OCI-LY7 (cell line): Measurements from ENCODE around the gene MIR17HG. TPM values are rescaled to one million over a fixed set of nuclear protein-coding genes. Genes with fewer than 3 reads are reported as not detected.

Experiments used
- BruUV-seq: library from RNA; stranded (reverse); fragments of 400-500 nt; replicated peaks from 2 replicates; lab custom pipeline; 2021; lab: Mats Ljungman, UMichigan
- CTCF ChIA-PET: fragments of 300-600 bp; sonication (Branson Sonifier 250); formaldehyde crosslinking; loops from one replicate; lab custom pipeline; 2022; ENCODE audit warnings: antibody characterized with exemption; ENCODE audit not compliant: unreplicated experiment; lab: Charles Lee
- POLR2A ChIA-PET: fragments of 300-600 bp; sonication (Branson Sonifier 250); formaldehyde crosslinking; loops from one replicate; lab custom pipeline; 2022; ENCODE audit warnings: antibody characterized with exemption; lab: Charles Lee
- DNase-seq: peaks from one replicate; pipeline ENCODE4 v3.0.0-alpha.2; 2015; ENCODE audit warnings: low spot score
- H2AFZ ChIP-seq: fragments of 200-600 bp; sonication (generic), shearing (Covaris generic); 2 replicates; pipeline ENCODE4 v1.6.1; 2014; ENCODE audit warnings: mild to moderate bottlenecking, antibody characterized with exemption, low read length, moderate library complexity
- H3K27ac ChIP-seq: fragments of 200-600 bp; sonication (generic); 2 replicates; pipeline ENCODE4 v1.5.1; 2014; ENCODE audit warnings: mixed run types, low read depth, mild to moderate bottlenecking, moderate library complexity, low read length, inconsistent platforms; ENCODE audit not compliant: poor library complexity, severe bottlenecking
- H3K36me3 ChIP-seq: fragments of 200-600 bp; sonication (generic); 2 replicates; pipeline ENCODE4 v1.6.1; 2014; ENCODE audit warnings: mild to moderate bottlenecking, antibody characterized with exemption, low read length, moderate library complexity, mixed read lengths; ENCODE audit not compliant: insufficient read depth
- H3K4me1 ChIP-seq: fragments of 200-600 bp; sonication (generic); 2 replicates; pipeline ENCODE4 v1.5.1; 2014; ENCODE audit warnings: mild to moderate bottlenecking, low read length; ENCODE audit not compliant: insufficient read depth, poor library complexity, severe bottlenecking
- H3K4me2 ChIP-seq: fragments of 200-600 bp; sonication (generic); 2 replicates; pipeline ENCODE4 v1.6.1; 2014; ENCODE audit warnings: mild to moderate bottlenecking, low read length
- H3K4me3 ChIP-seq: fragments of 200-600 bp; sonication (generic); 2 replicates; pipeline ENCODE4 v1.5.1; 2014; ENCODE audit warnings: mild to moderate bottlenecking, low read depth, low read length; ENCODE audit not compliant: poor library complexity, severe bottlenecking
- H3K79me2 ChIP-seq: fragments of 200-600 bp; sonication (generic); 2 replicates; pipeline ENCODE4 v1.6.1; 2016; ENCODE audit warnings: low read depth, mild to moderate bottlenecking, low read length, moderate library complexity, mixed read lengths; ENCODE audit not compliant: insufficient read depth
- H3K9me2 ChIP-seq: fragments of 200-600 bp; sonication (generic); 2 replicates; pipeline ENCODE4 v1.6.1; 2016; ENCODE audit warnings: mild to moderate bottlenecking, low read length, mixed read lengths; ENCODE audit not compliant: insufficient read depth
- H3K9me3 ChIP-seq: fragments of 200-600 bp; sonication (generic); 2 replicates; pipeline ENCODE4 v1.6.1; 2014; ENCODE audit warnings: mild to moderate bottlenecking, mixed run types, low read length, mixed read lengths
- H4K20me1 ChIP-seq: fragments of 200-600 bp; sonication (generic); 2 replicates; pipeline ENCODE4 v1.6.1; 2014; ENCODE audit warnings: mild to moderate bottlenecking, antibody characterized with exemption, low read length, moderate library complexity, mixed read lengths; ENCODE audit not compliant: insufficient read depth
- EZH2phosphoT487 ChIP-seq: fragments of 200-600 bp; sonication (generic); IDR thresholded peaks from 2 replicates; pipeline ENCODE4 v1.6.1; 2018; ENCODE audit warnings: low read depth, borderline replicate concordance, mild to moderate bottlenecking, mixed run types, antibody characterized with exemption, low read length, moderate library complexity, mixed read lengths
- intact Hi-C: fragments of 100-400 bp; cut with micrococcal nuclease; formaldehyde crosslinking; loops from one replicate; pipeline ENCODE4 v1.10.0; 2022; ENCODE audit not compliant: unreplicated experiment
- total RNA-seq, 2 experiments: library from RNA; depleted of rRNA in 1 of 2; stranded (reverse); fragments of >200 nt in 1 of 2; shearing (Covaris generic) in 1 of 2; gene quantifications; 2 replicates each; pipeline ENCODE4 v1.2.3, GENCODE V29; 2014 to 2022
- TF ChIP-seq, protein P1 (sequence below): fragments of 200-600 bp; sonication (generic); conservative IDR thresholded peaks from 2 replicates; pipeline ENCODE4 v1.5.1; 2014; ENCODE audit warnings: mild to moderate bottlenecking, antibody characterized with exemption, low read length, moderate library complexity, mixed read lengths

The MIR17HG gene
- total RNA-seq, 2 experiments from 2014 or later: 199 to 242 TPM

DNA sequence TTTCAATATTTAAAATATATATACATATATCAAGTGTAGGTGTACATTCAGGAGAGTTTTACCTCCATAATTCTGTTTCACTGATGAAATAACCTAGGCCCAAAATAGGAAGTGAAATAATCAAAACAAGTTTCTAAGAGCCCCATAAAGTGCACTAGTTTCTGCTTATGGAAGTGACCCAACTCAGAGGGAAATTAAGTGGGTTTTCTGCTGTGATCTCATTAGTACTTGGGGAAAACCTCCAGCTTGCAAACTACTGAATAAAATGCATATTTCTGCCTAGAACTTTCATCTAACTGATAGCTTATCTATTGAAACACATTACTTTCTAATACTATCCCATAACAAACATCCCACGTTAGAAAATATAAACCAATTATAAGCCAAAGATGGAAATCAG, 45.4 kb upstream of the MIR17HG start:
- TF ChIP-seq EZH2phosphoT487: no peak
- TF ChIP-seq, protein P1, sequence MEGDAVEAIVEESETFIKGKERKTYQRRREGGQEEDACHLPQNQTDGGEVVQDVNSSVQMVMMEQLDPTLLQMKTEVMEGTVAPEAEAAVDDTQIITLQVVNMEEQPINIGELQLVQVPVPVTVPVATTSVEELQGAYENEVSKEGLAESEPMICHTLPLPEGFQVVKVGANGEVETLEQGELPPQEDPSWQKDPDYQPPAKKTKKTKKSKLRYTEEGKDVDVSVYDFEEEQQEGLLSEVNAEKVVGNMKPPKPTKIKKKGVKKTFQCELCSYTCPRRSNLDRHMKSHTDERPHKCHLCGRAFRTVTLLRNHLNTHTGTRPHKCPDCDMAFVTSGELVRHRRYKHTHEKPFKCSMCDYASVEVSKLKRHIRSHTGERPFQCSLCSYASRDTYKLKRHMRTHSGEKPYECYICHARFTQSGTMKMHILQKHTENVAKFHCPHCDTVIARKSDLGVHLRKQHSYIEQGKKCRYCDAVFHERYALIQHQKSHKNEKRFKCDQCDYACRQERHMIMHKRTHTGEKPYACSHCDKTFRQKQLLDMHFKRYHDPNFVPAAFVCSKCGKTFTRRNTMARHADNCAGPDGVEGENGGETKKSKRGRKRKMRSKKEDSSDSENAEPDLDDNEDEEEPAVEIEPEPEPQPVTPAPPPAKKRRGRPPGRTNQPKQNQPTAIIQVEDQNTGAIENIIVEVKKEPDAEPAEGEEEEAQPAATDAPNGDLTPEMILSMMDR: no peak
- Histone ChIP-seq H3K4me1 (peaks cover 18% of the 10 kb centered on the region), H3K27ac (no peak overlapping the region), H3K79me2 (no peaks in the 10 kb centered on the region), H3K36me3 (no peaks in the 10 kb centered on the region), H4K20me1 (no peaks in the 10 kb centered on the region), H3K4me2 (peak overlapping the region; percentile 21), H3K9me2 (peaks cover 3% of the 10 kb centered on the region; the same call in 1 of the 2 replicates), H3K4me3 (no peak overlapping the region), H3K9me3 (0 out of 2 replicates have a peak, but pooled peaks cover 6% of the 10 kb centered on the region), H2AFZ (peak overlapping the region; percentile 6)
- intact Hi-C loops: loop anchor here (2.0 kb wide), 1 partner anchor 45 kb away; the partner anchor contains the start of gene MIR17HG
- ChIA-PET POLR2A (interaction anchor here (0.6 to 6.1 kb wide), 53 partner anchors 11 to 1093 kb away, joined by 3 to 96 read pairs (median 4); partner anchors contain the start of gene MIR17HG), CTCF (interaction anchor here (1.0 to 1.4 kb wide), 3 partner anchors 10 to 47 kb away, joined by 3 to 5 read pairs (median 3); no protein-coding TSS in a partner anchor)
- peak; percentile 69 for DNase-seq
- BruUV-seq: no TSS peak

DNA sequence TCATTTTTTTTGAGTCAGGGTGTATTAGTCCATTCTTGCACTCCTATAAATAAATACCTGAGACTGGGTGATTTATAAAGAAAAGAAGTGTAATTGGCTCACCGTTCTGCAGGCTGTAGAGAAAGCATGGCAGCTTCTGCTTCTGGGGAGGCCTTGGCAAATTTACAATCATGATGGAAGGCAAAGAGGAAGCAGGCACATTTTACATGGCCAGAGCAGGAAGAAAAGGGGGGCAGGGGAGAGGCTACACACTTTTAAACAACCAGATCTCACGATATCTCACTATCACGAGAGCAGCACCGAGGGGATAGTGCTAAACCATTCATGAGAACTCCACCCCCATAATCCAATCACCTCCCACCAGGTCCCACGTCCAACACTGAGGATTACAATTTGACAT, 44.5 kb upstream of the MIR17HG start:
- Histone ChIP-seq H2AFZ (peak overlapping the region; percentile 1; the same call in 1 of the 2 replicates), H3K4me1 (peaks cover 18% of the 10 kb centered on the region), H3K27ac (no peak overlapping the region), H4K20me1 (no peaks in the 10 kb centered on the region; the same call in 1 of the 2 replicates), H3K4me3 (no peak overlapping the region), H3K36me3 (no peaks in the 10 kb centered on the region), H3K79me2 (no peaks in the 10 kb centered on the region), H3K9me3 (0 out of 2 replicates have a peak, but pooled peaks cover 6% of the 10 kb centered on the region), H3K4me2 (peak overlapping the region; percentile 0; the same call in 1 of the 2 replicates), H3K9me2 (no peaks in the 10 kb centered on the region)
- intact Hi-C loops: loop anchor here (2.0 kb wide), 1 partner anchor 44 kb away; the partner anchor contains the start of gene MIR17HG
- no peak for TF ChIP-seq EZH2phosphoT487
- TF ChIP-seq, protein P1: no peak
- BruUV-seq: no TSS peak
- POLR2A ChIA-PET: interaction anchor here (0.6 to 6.1 kb wide), 30 partner anchors 7 to 270 kb away, joined by 3 to 96 read pairs (median 4); partner anchors contain the start of gene MIR17HG
- no peak for DNase-seq
- CTCF ChIA-PET: no interaction called here

DNA sequence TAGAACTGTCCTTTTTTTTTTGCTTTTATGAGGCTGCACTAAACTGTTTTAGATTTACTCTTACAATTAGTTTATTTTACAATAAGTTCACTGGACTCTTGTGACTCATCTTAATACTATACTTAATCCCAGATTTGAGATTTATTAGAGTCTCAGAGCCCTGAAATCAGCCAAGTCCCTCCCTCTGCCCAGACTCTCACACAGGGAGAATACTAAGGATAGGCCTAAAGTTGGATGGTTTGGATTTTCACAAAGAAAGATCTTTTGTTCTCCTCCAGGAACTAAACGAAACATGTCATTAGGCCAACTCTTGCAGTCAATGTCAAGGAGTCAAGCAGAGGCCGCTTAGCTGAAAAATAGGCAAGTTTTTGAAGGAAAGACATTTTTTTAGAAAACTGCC, 42.7 kb upstream of the MIR17HG start:
- H3K36me3 ChIP-seq: no peaks in the 10 kb centered on the region
- H3K4me1 ChIP-seq: peaks cover 18% of the 10 kb centered on the region
- no peaks in the 10 kb centered on the region for H3K9me2 ChIP-seq
- no TSS peak for BruUV-seq
- DNase-seq: no peak
- H3K4me3 ChIP-seq: no peak overlapping the region
- no peak overlapping the region for H3K27ac ChIP-seq
- ChIA-PET POLR2A (interaction anchor here (0.6 to 6.1 kb wide), 7 partner anchors 9 to 160 kb away, joined by 3 to 96 read pairs (median 9); no protein-coding TSS in a partner anchor), CTCF (no interaction called here)
- H3K4me2 ChIP-seq: no peak overlapping the region
- 0 out of 2 replicates have a peak, but pooled peaks cover 6% of the 10 kb centered on the region for H3K9me3 ChIP-seq
- TF ChIP-seq, protein P1: no peak
- no peak for TF ChIP-seq EZH2phosphoT487
- no peak overlapping the region for H2AFZ ChIP-seq
- intact Hi-C loops: no loop called here
- H3K79me2 ChIP-seq: no peaks in the 10 kb centered on the region
- no peaks in the 10 kb centered on the region; the same call in 1 of the 2 replicates for H4K20me1 ChIP-seq
